Endothelial cell of umbilical vein (primary cell): ENCODE measurements around the gene ZNF598. TPM values are rescaled to one million over a fixed set of nuclear protein-coding genes. Genes with fewer than 3 reads are reported as not detected.

Source experiments
- BruUV-seq: library from RNA; stranded (reverse); fragments of 400-500 nt; replicated peaks from 2 replicates; lab custom pipeline; 2021; lab: Mats Ljungman, UMichigan
- CTCF ChIA-PET: fragments of 300-600, 350-600 bp; sonication (Branson Sonifier 250); formaldehyde crosslinking; loops from one replicate; lab custom pipeline; 2021; ENCODE audit warnings: antibody characterized with exemption, inconsistent platforms; lab: Charles Lee
- POLR2A ChIA-PET: fragments of 300-600, 350-600 bp; sonication (Branson Sonifier 250); formaldehyde crosslinking; loops from one replicate; lab custom pipeline; 2021; ENCODE audit warnings: antibody characterized with exemption, inconsistent platforms; lab: Charles Lee
- DNase-seq: peaks from one replicate; pipeline ENCODE4 v3.0.0-alpha.2; 2011; ENCODE audit warnings: low read depth, low spot score
- FAIRE-seq: peaks from 2 replicates; lab custom pipeline; 2011; peaks lifted over from hg19 to GRCh38; lab: Jason Lieb, UNC
- H2AFZ ChIP-seq: 2 replicates; pipeline ENCODE4 v1.6.0; 2012; ENCODE audit warnings: low read depth, low read length, control low read depth, inconsistent platforms
- H3K27ac ChIP-seq: 2 replicates; pipeline ENCODE4 v1.5.1; 2011; ENCODE audit warnings: low read depth, mild to moderate bottlenecking, control low read depth, low read length, moderate library complexity; ENCODE audit not compliant: insufficient read depth
- H3K27me3 ChIP-seq, 2 experiments: 2 replicates each; pipeline versions ENCODE4 v1.6.0 to v1.6.1; 2011; ENCODE audit warnings: low read length in 2 of 2, mixed read lengths in 1 of 2; ENCODE audit not compliant: control insufficient read depth in 2 of 2, insufficient read depth in 2 of 2
- H3K36me3 ChIP-seq, 2 experiments: 2 replicates in 1 of 2; 3 replicates in 1 of 2; pipeline ENCODE4 v1.5.1; 2011; ENCODE audit warnings: low read length in 2 of 2, mild to moderate bottlenecking in 1 of 2, moderate library complexity in 1 of 2; ENCODE audit not compliant: control insufficient read depth in 2 of 2, insufficient read depth in 2 of 2; ENCODE audit errors: extremely low read depth in 1 of 2
- H3K4me1 ChIP-seq: 3 replicates; pipeline ENCODE4 v1.5.1; 2011; ENCODE audit warnings: mild to moderate bottlenecking, low read length; ENCODE audit not compliant: control insufficient read depth, insufficient read depth; ENCODE audit errors: extremely low read depth
- H3K4me2 ChIP-seq: 2 replicates; pipeline ENCODE4 v1.6.1; 2011; ENCODE audit warnings: low read length, control low read depth, mixed read lengths; ENCODE audit not compliant: insufficient read depth
- H3K4me3 ChIP-seq, 3 experiments: fragments of 200-600 bp in 1 of 3; sonication (generic), shearing (Covaris generic) in 1 of 3; replicated peaks in 1 of 3; 2 replicates each; pipeline ENCODE4 v1.5.1; 2011 to 2016; ENCODE audit warnings: control low read depth in 3 of 3, low read length in 3 of 3, mild to moderate bottlenecking in 2 of 3, inconsistent platforms in 1 of 3, low read depth in 1 of 3, moderate library complexity in 1 of 3; ENCODE audit not compliant: insufficient read depth in 1 of 3
- H3K79me2 ChIP-seq: 2 replicates; pipeline ENCODE4 v1.6.0; 2012; ENCODE audit warnings: low read length, inconsistent platforms; ENCODE audit not compliant: control insufficient read depth, insufficient read depth
- H3K9ac ChIP-seq: replicated peaks from 2 replicates; pipeline ENCODE3; 2011; ENCODE audit warnings: low read length, control low read depth; ENCODE audit not compliant: insufficient read depth; ENCODE audit errors: extremely low read depth
- H3K9me1 ChIP-seq: replicated peaks from 3 replicates; pipeline ENCODE4 v1.6.0; 2011; ENCODE audit warnings: mild to moderate bottlenecking, low read length; ENCODE audit not compliant: control insufficient read depth, insufficient read depth; ENCODE audit errors: extremely low read depth
- H3K9me3 ChIP-seq: replicated peaks from 2 replicates; pipeline ENCODE4 v1.5.1; 2012; ENCODE audit warnings: low read length, inconsistent platforms; ENCODE audit not compliant: control insufficient read depth, insufficient read depth
- H4K20me1 ChIP-seq: replicated peaks from 2 replicates; pipeline ENCODE3; 2011; ENCODE audit warnings: mild to moderate bottlenecking, low read length; ENCODE audit not compliant: control insufficient read depth, insufficient read depth; ENCODE audit errors: extremely low read depth
- CTCF ChIP-seq, 2 donors: IDR thresholded peaks; 1 replicate in 1 of 2; 2 replicates in 1 of 2; pipeline ENCODE4 v1.5.1; 2011; ENCODE audit warnings: low read length in 2 of 2, mild to moderate bottlenecking in 2 of 2, moderate library complexity in 2 of 2, control low read depth in 1 of 2, inconsistent platforms in 1 of 2, low read depth in 1 of 2; ENCODE audit not compliant: insufficient read depth in 1 of 2; ENCODE audit errors: extremely low read depth in 1 of 2
- EZH2 ChIP-seq: IDR thresholded peaks from 2 replicates; pipeline ENCODE4 v1.6.1; 2012; ENCODE audit warnings: borderline replicate concordance, low read depth, mild to moderate bottlenecking, moderate library complexity, low read length, inconsistent platforms; ENCODE audit not compliant: severe bottlenecking
- FOS ChIP-seq: IDR thresholded peaks from 2 replicates; pipeline ENCODE4 v1.6.1; 2011; ENCODE audit warnings: mild to moderate bottlenecking, low read length, moderate library complexity, borderline replicate concordance; ENCODE audit not compliant: insufficient read depth
- GATA2 ChIP-seq: IDR thresholded peaks from 2 replicates; pipeline ENCODE4 v1.7.0; 2011; ENCODE audit warnings: low read depth, mild to moderate bottlenecking, moderate library complexity, mixed read lengths, low read length; ENCODE audit not compliant: insufficient read length, insufficient read depth
- JUN ChIP-seq: IDR thresholded peaks from 2 replicates; pipeline ENCODE4 v1.6.1; 2011; ENCODE audit warnings: borderline replicate concordance, low read depth; ENCODE audit not compliant: insufficient read length, insufficient read depth
- MYC ChIP-seq: IDR thresholded peaks from one replicate; pipeline ENCODE4 v1.6.1; 2011; ENCODE audit warnings: mild to moderate bottlenecking, low read depth, low read length
- POLR2A ChIP-seq: IDR thresholded peaks from 2 replicates; pipeline ENCODE4 v1.6.1; 2012; ENCODE audit warnings: low read depth, mild to moderate bottlenecking, control low read depth, low read length
- POLR2AphosphoS5 ChIP-seq: IDR thresholded peaks from 2 replicates; pipeline ENCODE4 v1.6.1; 2012; ENCODE audit warnings: low read depth, mild to moderate bottlenecking, control low read depth, low read length, moderate library complexity; ENCODE audit not compliant: insufficient read depth
- dilution Hi-C: fragments of 300-500 bp; cut with MboI; formaldehyde crosslinking; loops from one replicate; pipeline ENCODE4 v1.15.0; 2019; ENCODE audit warnings: low sequenced_read_pairs; ENCODE audit not compliant: extremely low pct_ligation_motif_present
- intact Hi-C: fragments of 100-400 bp; cut with micrococcal nuclease; formaldehyde crosslinking; loops from one replicate; pipeline ENCODE4 v1.10.0; 2022
- polyA plus RNA-seq, 4 experiments: library from polyadenylated mRNA; depleted of rRNA in 3 of 4; stranded (reverse) in 3 of 4; unstranded in 1 of 4; fragments of >200 nt; gene quantifications; 2 replicates each; pipeline versions ENCODE4 v1.2.1 to v1.2.3, GENCODE V29; 2011 to 2012; ENCODE audit warnings: missing spikeins in 1 of 4
- total RNA-seq: library from RNA; stranded (reverse); gene quantifications from 2 replicates; pipeline ENCODE4 v1.2.3, GENCODE V29; 2021
- TF ChIP-seq, protein P1 (sequence below): IDR thresholded peaks from 2 replicates; pipeline ENCODE4 v1.6.1; 2011; ENCODE audit not compliant: insufficient read depth, insufficient read length

Gene ZNF598
- total and polyA plus RNA-seq, 2 donors (not counting 3 experiments of a cell fraction or from before 2014, with no cell fraction given) = 43.3 to 67.0 TPM

- Histone ChIP-seq H2AFZ (peak within 1 kb of the TSS; percentile 75), H3K4me3 (peak within 1 kb of the TSS; percentile 63 to 76 (median 72)), H3K79me2 (peaks cover 38% of the 10 kb centered on the region), H4K20me1 (no peaks in the 10 kb centered on the region), H3K4me2 (peak within 1 kb of the TSS; percentile 76), H3K27ac (peak within 1 kb of the TSS; percentile 6), H3K9ac (peak within 1 kb of the TSS; percentile 73), H3K36me3 (peaks cover 8 to 17% of the 10 kb centered on the region in 2 experiments), H3K9me1 (no peaks in the 10 kb centered on the region), H3K27me3 (no peaks in the 10 kb centered on the region), H3K9me3 (no peaks in the 10 kb centered on the region), H3K4me1 (peaks cover 19% of the 10 kb centered on the region)
- CTCF ChIA-PET = no interaction called here
- POLR2A ChIA-PET = interaction anchor here (0.8 kb wide), 1 partner anchor 133 kb away, joined by 5 read pairs; the partner anchor contains the start of genes FAHD1 and HAGH
- FAIRE-seq (peak; percentile 93), DNase-seq (peak; percentile 88)
- dilution Hi-C loops = no loop called here
- BruUV-seq = no TSS peak
- no peak for TF ChIP-seq GATA2
- TF ChIP-seq CTCF (IDR thresholded peaks at IDR 0.05; ENCODE audit: extremely low read depth in 1 of 2, insufficient read depth in 1 of 2, low read depth in 1 of 2, low read length in 2 of 2) = peak; percentile 82 to 87
- TF ChIP-seq JUN = no peak
- no peak for TF ChIP-seq FOS
- no peak for TF ChIP-seq EZH2
- peak; percentile 98 for TF ChIP-seq POLR2AphosphoS5
- peak; percentile 95 for TF ChIP-seq POLR2A
- no peak for TF ChIP-seq MYC
- TF ChIP-seq, protein P1, sequence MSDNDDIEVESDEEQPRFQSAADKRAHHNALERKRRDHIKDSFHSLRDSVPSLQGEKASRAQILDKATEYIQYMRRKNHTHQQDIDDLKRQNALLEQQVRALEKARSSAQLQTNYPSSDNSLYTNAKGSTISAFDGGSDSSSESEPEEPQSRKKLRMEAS = no peak
- intact Hi-C loops = loop anchor here (1.0 kb wide), 1 partner anchor 16 kb away; the partner anchor contains the start of gene MSRB1
These were observed 50.2 kb downstream of the ZNF598 start, which contains the start of gene NDUFB10 for GRCh38 chr16:1959269-1960039. Gene NDUFB10 (plus strand): TSS chr16:1959538. CDS start chr16:1959625, 87 bp downstream.
